IPS-20b (cell line): Measurements from ENCODE around the gene PHF20.
"Not testable (repeated sequence)": the region's sequence is repeated elsewhere in the genome, so short reads cannot be mapped to it uniquely, and the experiment has no call there.

Experiments
- H3K27ac ChIP-seq: one replicate; pipeline ENCODE4 v1.5.1; 2013; ENCODE audit warnings: low read length
- H3K27me3 ChIP-seq: 2 replicates; pipeline ENCODE4 v1.6.1; 2013; ENCODE audit warnings: mild to moderate bottlenecking, low read length, inconsistent platforms; ENCODE audit not compliant: insufficient read depth
- H3K36me3 ChIP-seq: 2 replicates; pipeline ENCODE4 v1.6.1; 2013; ENCODE audit warnings: low read depth, mild to moderate bottlenecking, inconsistent platforms, low read length, moderate library complexity; ENCODE audit not compliant: insufficient read depth
- H3K4me1 ChIP-seq: 2 replicates; pipeline ENCODE4 v1.6.1; 2013; ENCODE audit warnings: mild to moderate bottlenecking, control low read depth, inconsistent platforms, low read length, moderate library complexity; ENCODE audit not compliant: insufficient read depth
- H3K4me3 ChIP-seq: 2 replicates; pipeline ENCODE4 v1.5.1; 2013; ENCODE audit warnings: mild to moderate bottlenecking, low read length, inconsistent platforms
- H3K9ac ChIP-seq: 2 replicates; pipeline ENCODE4 v1.6.1; 2013; ENCODE audit warnings: low read depth, mild to moderate bottlenecking, inconsistent platforms, low read length, moderate library complexity
- H3K9me3 ChIP-seq: 2 replicates; pipeline ENCODE4 v1.6.1; 2013; ENCODE audit warnings: mild to moderate bottlenecking, low read depth, low read length, inconsistent platforms; ENCODE audit not compliant: insufficient read depth

The PHF20 gene

DNA sequence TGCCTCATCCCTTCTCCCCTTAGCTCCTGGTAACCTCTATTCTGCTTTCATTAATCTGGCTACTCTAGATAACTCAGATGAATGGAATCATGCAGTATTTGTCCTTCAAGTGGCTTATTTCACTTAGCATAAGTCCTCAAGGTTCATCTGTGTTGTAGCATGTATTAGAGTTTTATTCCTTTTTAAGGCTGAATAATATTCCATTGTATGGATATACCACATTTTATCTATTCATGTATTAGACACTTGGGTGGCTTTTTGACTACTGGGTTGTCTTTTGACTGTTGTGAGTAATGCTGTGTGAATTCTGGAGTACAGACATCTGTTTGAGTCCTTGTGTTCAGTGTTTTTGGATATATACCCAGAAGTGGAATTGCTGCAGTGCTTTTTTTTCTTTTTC, 58.4 kb downstream of the PHF20 start:
- no peak overlapping the region for H3K4me3 ChIP-seq
- no peaks in the 10 kb centered on the region for H3K4me1 ChIP-seq
- no peaks in the 10 kb centered on the region for H3K27me3 ChIP-seq
- H3K9me3 ChIP-seq: 0 out of 2 replicates have a peak, but pooled peaks cover 4% of the 10 kb centered on the region
- H3K9ac ChIP-seq: no peak overlapping the region
- H3K36me3 ChIP-seq: peaks cover 4% of the 10 kb centered on the region; the same call in 1 of the 2 replicates
- H3K27ac ChIP-seq: no peak overlapping the region

DNA sequence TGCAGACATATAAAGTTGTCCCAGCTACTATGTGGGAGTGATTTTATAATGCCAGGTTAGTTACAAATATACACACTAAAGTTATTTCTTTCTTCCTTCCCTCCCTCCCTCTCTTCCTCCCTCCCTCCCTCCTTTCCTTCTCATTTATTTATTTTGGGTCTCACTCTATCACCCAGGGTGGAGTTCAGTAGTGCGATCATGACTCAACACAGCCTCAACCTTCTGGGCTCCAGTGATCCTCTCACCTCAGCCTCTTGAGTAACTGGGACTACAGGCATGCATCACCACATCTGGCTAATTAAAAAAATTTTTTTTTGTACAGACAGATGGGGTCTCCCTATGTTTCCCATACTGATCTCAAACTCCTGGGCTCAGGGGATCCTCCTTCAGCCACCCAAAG, 59.2 kb downstream of the PHF20 start:
- no peak overlapping the region for H3K4me3 ChIP-seq
- 0 out of 2 replicates have a peak, but pooled peaks cover 4% of the 10 kb centered on the region for H3K9me3 ChIP-seq
- no peaks in the 10 kb centered on the region for H3K27me3 ChIP-seq
- no peak overlapping the region for H3K27ac ChIP-seq
- H3K4me1 ChIP-seq: no peaks in the 10 kb centered on the region
- peaks cover 4% of the 10 kb centered on the region; the same call in 1 of the 2 replicates for H3K36me3 ChIP-seq
- H3K9ac ChIP-seq: no peak overlapping the region

DNA sequence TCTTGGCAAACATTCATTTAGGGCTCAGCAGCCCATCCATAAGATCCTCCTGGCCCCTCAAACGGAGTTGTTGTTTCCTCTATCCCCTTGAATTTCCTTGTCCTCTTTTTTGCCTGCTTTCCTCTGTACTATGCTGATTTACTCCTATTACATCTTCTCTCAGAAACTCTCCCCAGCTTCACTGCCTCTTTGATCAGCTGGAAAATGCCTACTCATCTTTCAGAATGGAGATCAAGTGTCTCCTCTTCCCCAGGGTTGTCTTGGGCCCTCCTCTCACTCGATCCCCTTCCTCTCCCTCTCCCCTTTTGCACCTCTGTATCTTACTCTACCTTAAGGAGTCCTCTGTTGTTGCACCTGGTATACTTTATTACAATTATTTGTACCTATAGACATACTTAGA, 60.2 kb downstream of the PHF20 start:
- Histone ChIP-seq H3K9ac (no peak overlapping the region), H3K27ac (no peak overlapping the region), H3K4me3 (no peak overlapping the region), H3K27me3 (no peaks in the 10 kb centered on the region), H3K36me3 (peaks cover 4% of the 10 kb centered on the region; the same call in 1 of the 2 replicates), H3K9me3 (0 out of 2 replicates have a peak, but pooled peaks cover 4% of the 10 kb centered on the region), H3K4me1 (no peaks in the 10 kb centered on the region)

DNA sequence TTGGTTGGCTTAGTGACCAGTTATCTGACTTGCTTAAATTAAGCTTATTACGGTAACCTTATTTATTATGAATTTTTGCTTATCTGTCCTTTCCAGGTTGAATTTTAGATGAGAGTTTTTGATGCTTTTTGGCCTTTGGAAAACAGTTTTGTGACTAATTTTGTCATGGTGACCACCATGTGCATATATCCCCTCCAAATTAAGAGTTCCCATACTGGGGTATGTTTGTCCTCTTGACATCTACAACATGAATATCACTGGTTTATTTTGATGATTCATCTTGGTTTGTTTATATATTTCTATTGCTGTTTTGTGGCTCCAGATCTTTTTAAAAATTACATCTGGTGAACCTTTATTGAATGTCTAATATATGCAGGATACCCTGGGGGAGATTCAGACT, 61.4 kb downstream of the PHF20 start:
- H3K27me3 ChIP-seq: no peaks in the 10 kb centered on the region
- no peak overlapping the region for H3K4me3 ChIP-seq
- H3K27ac ChIP-seq: no peak overlapping the region
- no peaks in the 10 kb centered on the region for H3K4me1 ChIP-seq
- peaks cover 4% of the 10 kb centered on the region; the same call in 1 of the 2 replicates for H3K36me3 ChIP-seq
- no peak overlapping the region for H3K9ac ChIP-seq
- H3K9me3 ChIP-seq: 0 out of 2 replicates have a peak, but pooled peaks cover 4% of the 10 kb centered on the region

DNA sequence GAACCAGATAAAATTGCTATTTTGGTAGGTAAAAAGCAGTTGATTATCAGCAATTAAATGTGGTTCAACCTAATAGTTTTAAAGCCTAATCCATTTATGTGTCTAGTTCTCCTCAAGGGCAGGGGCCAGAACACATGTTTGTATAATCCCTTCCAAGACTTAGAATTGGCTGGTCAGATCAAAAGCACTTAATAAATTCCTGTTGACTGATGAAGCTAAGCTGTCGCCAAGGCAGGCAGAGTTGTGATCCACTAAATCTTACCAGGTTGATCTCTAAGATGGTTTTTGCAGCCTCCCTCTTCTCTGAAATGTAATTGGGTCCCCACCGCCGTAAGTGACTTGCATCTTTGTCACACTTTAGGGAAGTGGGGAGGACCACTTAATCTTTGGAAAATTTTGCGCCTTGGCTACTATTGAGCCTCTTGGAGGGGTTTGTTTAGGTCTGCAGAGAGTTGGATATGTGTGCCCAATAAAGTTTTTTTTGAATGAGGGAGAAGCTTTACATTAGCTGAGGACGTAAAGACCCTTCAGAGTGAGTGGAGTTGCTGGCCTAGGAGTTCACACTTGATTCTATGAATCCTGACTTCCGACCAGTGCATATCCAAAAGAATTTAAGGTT, 65.9 kb downstream of the PHF20 start:
- H3K36me3 ChIP-seq: peaks cover 11% of the 10 kb centered on the region
- H3K27me3 ChIP-seq: no peaks in the 10 kb centered on the region
- no peak overlapping the region for H3K9ac ChIP-seq
- H3K4me3 ChIP-seq: no peak overlapping the region
- no peaks in the 10 kb centered on the region for H3K4me1 ChIP-seq
- no peak overlapping the region for H3K27ac ChIP-seq
- peaks cover 4% of the 10 kb centered on the region; the same call in 1 of the 2 replicates for H3K9me3 ChIP-seq

DNA sequence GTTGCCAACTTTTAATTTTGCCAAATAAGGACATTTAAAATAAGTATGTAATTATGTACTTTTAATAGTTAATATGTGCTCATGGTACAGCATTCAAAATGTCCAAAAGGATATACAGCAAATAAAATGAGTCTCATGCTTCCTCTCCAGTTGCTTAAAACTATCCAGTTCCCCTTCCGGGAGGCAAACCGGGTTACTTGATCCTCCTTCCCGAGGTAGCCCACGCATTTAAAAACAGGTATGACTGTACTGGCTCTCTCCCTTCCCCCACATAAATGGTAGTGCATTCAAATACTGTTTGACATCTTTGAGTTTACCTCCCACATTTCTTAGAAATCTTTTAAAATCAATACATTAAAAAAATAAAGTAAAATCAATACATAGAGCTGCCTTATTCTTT, 66.4 kb downstream of the PHF20 start:
- no peaks in the 10 kb centered on the region for H3K27me3 ChIP-seq
- H3K36me3 ChIP-seq: peaks cover 16% of the 10 kb centered on the region
- no peak overlapping the region for H3K9ac ChIP-seq
- no peak overlapping the region for H3K27ac ChIP-seq
- no peaks in the 10 kb centered on the region for H3K4me1 ChIP-seq
- no peak overlapping the region for H3K4me3 ChIP-seq
- H3K9me3 ChIP-seq: peaks cover 5% of the 10 kb centered on the region; the same call in 1 of the 2 replicates

DNA sequence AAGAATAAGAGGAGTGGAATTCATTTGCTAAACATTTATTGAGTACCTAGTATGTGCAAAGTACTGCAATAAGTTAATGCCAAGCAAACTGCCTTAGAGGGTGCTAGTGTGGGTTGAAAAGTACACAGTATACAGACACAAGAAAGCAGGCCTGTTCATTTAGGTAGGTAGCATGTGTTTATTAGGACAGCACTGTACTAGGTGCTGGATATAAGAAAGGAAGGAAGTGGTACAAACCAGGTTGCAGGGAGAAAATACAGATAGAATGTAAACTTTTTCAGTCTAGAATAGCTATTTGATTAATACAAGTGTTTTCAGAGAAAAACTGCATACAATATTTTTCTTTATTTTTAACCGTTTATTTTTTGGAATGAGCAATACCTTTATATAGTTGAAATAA, 68.1 kb downstream of the PHF20 start:
- H3K36me3 ChIP-seq: peaks cover 27% of the 10 kb centered on the region
- no peak overlapping the region for H3K9ac ChIP-seq
- no peak overlapping the region for H3K27ac ChIP-seq
- no peak overlapping the region for H3K4me3 ChIP-seq
- no peaks in the 10 kb centered on the region for H3K27me3 ChIP-seq
- H3K4me1 ChIP-seq: no peaks in the 10 kb centered on the region
- H3K9me3 ChIP-seq: peaks cover 5% of the 10 kb centered on the region; the same call in 1 of the 2 replicates

DNA sequence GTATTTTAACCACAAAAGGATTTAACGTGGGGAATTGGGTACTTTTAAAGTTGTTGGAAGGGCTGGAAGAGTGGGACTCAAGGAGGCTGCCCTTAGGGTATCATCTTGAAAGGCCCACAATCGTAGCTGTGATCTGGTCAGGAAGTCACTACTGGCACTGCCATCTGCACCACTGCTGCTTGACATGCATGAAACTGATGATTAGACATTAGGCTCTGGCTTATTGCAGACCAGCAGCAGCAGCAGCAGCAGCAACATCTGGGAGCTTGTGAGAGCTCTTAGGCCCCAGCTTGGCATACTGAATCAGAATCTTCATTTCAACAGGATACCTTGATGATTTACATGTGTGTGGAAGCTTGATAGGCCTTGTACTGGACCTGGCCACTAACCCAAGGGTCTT, 68.6 kb downstream of the PHF20 start:
- peaks cover 28% of the 10 kb centered on the region for H3K36me3 ChIP-seq
- no peaks in the 10 kb centered on the region for H3K4me1 ChIP-seq
- no peaks in the 10 kb centered on the region for H3K27me3 ChIP-seq
- no peak overlapping the region for H3K9ac ChIP-seq
- H3K9me3 ChIP-seq: peaks cover 5% of the 10 kb centered on the region; the same call in 1 of the 2 replicates
- no peak overlapping the region for H3K27ac ChIP-seq
- no peak overlapping the region for H3K4me3 ChIP-seq

DNA sequence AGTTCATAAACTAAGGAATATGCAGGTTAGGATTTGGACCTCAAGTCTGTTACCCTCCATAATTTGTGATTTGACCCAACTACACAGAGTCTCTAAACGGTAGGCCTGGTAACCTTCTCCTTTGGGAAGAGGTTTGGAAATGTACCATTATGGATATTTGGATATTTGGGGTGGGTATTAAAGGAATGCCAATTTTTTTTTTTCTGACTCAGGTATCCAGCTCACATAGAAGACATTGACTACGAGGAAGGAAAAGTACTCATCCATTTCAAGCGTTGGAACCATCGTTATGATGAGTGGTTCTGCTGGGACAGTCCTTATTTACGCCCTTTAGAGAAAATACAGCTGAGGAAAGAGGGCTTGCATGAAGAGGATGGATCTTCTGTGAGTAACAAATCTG, 70.5 kb downstream of the PHF20 start:
- peaks cover 32% of the 10 kb centered on the region for H3K36me3 ChIP-seq
- H3K4me1 ChIP-seq: no peaks in the 10 kb centered on the region
- H3K9me3 ChIP-seq: peaks cover 5% of the 10 kb centered on the region; the same call in 1 of the 2 replicates
- no peak overlapping the region for H3K4me3 ChIP-seq
- no peak overlapping the region for H3K27ac ChIP-seq
- H3K27me3 ChIP-seq: no peaks in the 10 kb centered on the region
- no peak overlapping the region for H3K9ac ChIP-seq

DNA sequence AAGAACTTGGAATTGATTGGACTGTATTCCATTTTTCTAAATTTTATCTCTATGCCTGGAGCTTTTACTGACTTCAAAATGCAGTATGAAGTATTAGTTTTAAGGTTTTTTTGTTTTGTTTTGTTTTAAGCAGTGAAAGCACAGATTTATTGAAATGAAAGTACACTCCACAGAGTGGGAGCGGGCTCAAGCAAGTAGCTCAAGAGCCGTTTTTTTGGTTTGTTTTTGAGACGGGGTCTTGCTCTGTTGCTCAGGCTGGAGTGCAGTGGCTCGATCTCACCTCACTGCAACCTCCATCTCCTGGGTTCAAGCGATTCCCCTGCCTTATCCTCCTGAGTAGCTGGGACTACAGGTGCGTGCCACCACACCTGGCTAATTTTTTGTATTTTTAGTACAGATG, 72.1 kb downstream of the PHF20 start:
- not testable (repeated sequence) for H3K4me3 ChIP-seq, H3K27ac ChIP-seq
- peaks cover 42% of the 10 kb centered on the region for H3K36me3 ChIP-seq

DNA sequence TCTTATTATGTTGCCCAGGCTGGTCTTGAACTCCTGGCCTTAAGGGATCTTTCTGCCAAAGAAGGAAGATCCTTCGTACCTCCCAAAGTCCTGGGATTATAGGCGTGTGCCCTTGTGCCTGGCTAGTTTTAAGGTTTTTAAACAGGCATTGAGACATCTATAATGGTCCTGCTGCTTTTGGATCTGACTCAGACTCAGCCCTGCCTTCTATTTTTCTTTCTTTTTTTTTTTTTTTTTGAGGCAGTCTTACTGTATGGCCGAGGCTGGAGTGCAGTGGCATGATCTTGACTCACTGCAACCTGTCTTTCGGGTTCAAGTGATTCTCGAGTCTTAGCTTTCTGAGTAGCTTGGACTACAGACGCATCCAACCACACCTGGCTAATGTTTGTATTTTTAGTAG, 73.7 kb downstream of the PHF20 start:
- no peaks in the 10 kb centered on the region for H3K4me1 ChIP-seq
- no peak overlapping the region for H3K9ac ChIP-seq
- no peak overlapping the region for H3K4me3 ChIP-seq
- H3K27me3 ChIP-seq: no peaks in the 10 kb centered on the region
- H3K27ac ChIP-seq: no peak overlapping the region
- H3K36me3 ChIP-seq: peaks cover 43% of the 10 kb centered on the region
- peaks cover 5% of the 10 kb centered on the region; the same call in 1 of the 2 replicates for H3K9me3 ChIP-seq

More for the DNA sequence above, 72.1 kb downstream of the PHF20 start:
- H3K4me1 ChIP-seq, H3K9me3 ChIP-seq, H3K27me3 ChIP-seq, H3K9ac ChIP-seq: not testable (repeated sequence)

DNA sequence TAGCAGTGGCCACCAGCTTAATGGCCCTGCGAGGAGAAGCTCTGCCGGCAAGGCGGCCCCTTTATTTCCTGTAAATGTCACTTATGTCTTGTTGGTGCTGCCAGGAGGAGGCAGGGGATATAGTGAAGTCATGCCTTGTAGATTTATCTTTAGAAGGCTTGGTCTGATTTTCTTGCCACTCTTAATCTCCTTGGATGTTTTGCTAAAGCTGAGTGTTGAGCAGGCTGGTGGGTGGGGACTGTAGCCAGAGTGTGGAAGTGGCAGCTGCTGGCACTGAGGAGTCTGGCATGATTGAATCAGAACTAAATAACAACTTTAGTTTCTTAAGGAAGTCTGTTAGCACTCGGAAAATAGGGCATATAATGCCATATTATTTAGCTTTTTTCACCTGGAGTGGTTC, 77.9 kb downstream of the PHF20 start:
- Histone ChIP-seq H3K27me3 (no peaks in the 10 kb centered on the region), H3K4me3 (no peak overlapping the region), H3K27ac (no peak overlapping the region), H3K9me3 (no peaks in the 10 kb centered on the region), H3K9ac (no peak overlapping the region), H3K36me3 (peaks cover 41% of the 10 kb centered on the region), H3K4me1 (no peaks in the 10 kb centered on the region)
